Parathyroid adenoma (tissue), 2 donors: ENCODE results near the gene DIAPH1.

Experiments used
- H2AFZ ChIP-seq: fragments of 300-600 bp; sonication (generic); one replicate; pipeline ENCODE4 v1.7.0; 2017; ENCODE audit warnings: antibody characterized with exemption, mild to moderate bottlenecking
- H3K27ac ChIP-seq: fragments of 300-600 bp; sonication (generic); one replicate; pipeline ENCODE4 v1.7.0; 2017
- H3K27me3 ChIP-seq: fragments of 300-600 bp; sonication (generic); one replicate; pipeline ENCODE4 v1.7.0; 2017; ENCODE audit warnings: low read length; ENCODE audit not compliant: control insufficient read depth, insufficient read depth
- H3K36me3 ChIP-seq: fragments of 300-600 bp; sonication (generic); one replicate; pipeline ENCODE4 v1.7.0; 2017; ENCODE audit warnings: low read length; ENCODE audit not compliant: control insufficient read depth, insufficient read depth
- H3K4me1 ChIP-seq: fragments of 300-600 bp; sonication (generic); one replicate; pipeline ENCODE4 v1.7.0; 2017; ENCODE audit warnings: control low read depth
- H3K4me2 ChIP-seq: fragments of 300-600 bp; sonication (generic); one replicate; pipeline ENCODE4 v1.7.0; 2017; ENCODE audit warnings: low read length
- H3K4me3 ChIP-seq: fragments of 300-600 bp; sonication (generic); one replicate; pipeline ENCODE4 v1.7.0; 2017; ENCODE audit warnings: low read depth, low read length
- H3K79me2 ChIP-seq: fragments of 300-600 bp; sonication (generic); one replicate; pipeline ENCODE4 v1.7.0; 2017; ENCODE audit warnings: control low read depth
- H3K9ac ChIP-seq: fragments of 300-600 bp; sonication (generic); one replicate; pipeline ENCODE4 v1.7.0; 2017; ENCODE audit warnings: mild to moderate bottlenecking
- H3K9me3 ChIP-seq: fragments of 300-600 bp; sonication (generic); one replicate; pipeline ENCODE4 v1.7.0; 2017; ENCODE audit warnings: low read length; ENCODE audit not compliant: control insufficient read depth
- CTCF ChIP-seq: fragments of 300-600 bp; sonication (generic); IDR thresholded peaks from one replicate; pipeline ENCODE4 v1.7.0; 2017; ENCODE audit warnings: antibody characterized with exemption, mild to moderate bottlenecking
- donor health status: primary hyperparathyroidism.

The DIAPH1 gene

GRCh38 chr5:141618804-141619554 is at the start of gene DIAPH1:
Gene DIAPH1, minus strand, starts transcription at chr5:141619000. Its CDS starts 86 bp downstream, at chr5:141618914.
- H2AFZ ChIP-seq: peak within 1 kb of the TSS; percentile 84
- H3K4me3 ChIP-seq: peak within 1 kb of the TSS; percentile 90
- peaks cover 6% of the 10 kb centered on the region for H3K79me2 ChIP-seq
- H3K9ac ChIP-seq: peak within 1 kb of the TSS; percentile 79
- peak within 1 kb of the TSS; percentile 86 for H3K4me2 ChIP-seq
- peak within 1 kb of the TSS; percentile 82 for H3K27ac ChIP-seq
- H3K36me3 ChIP-seq: no peaks in the 10 kb centered on the region
- no peaks in the 10 kb centered on the region for H3K9me3 ChIP-seq
- no peaks in the 10 kb centered on the region for H3K27me3 ChIP-seq
- TF ChIP-seq CTCF: peak; percentile 100
- peaks cover 14% of the 10 kb centered on the region for H3K4me1 ChIP-seq

GRCh38 chr5:141665995-141666940 is 47.5 kb upstream of the DIAPH1 start:
- Histone ChIP-seq H3K79me2 (peaks cover 2% of the 10 kb centered on the region), H3K4me2 (no peak overlapping the region), H2AFZ (no peak overlapping the region), H3K27me3 (no peaks in the 10 kb centered on the region), H3K27ac (no peak overlapping the region), H3K4me3 (no peak overlapping the region), H3K9ac (no peak overlapping the region), H3K36me3 (no peaks in the 10 kb centered on the region), H3K9me3 (no peaks in the 10 kb centered on the region), H3K4me1 (peaks cover 5% of the 10 kb centered on the region)
- TF ChIP-seq CTCF: no peak

- H3K4me1 ChIP-seq: peaks cover 5% of the 10 kb centered on the region
- no peaks in the 10 kb centered on the region for H3K9me3 ChIP-seq
- H3K9ac ChIP-seq: no peak overlapping the region
- no peaks in the 10 kb centered on the region for H3K27me3 ChIP-seq
- H3K79me2 ChIP-seq: peaks cover 2% of the 10 kb centered on the region
- H3K4me2 ChIP-seq: no peak overlapping the region
- H3K4me3 ChIP-seq: no peak overlapping the region
- no peaks in the 10 kb centered on the region for H3K36me3 ChIP-seq
- TF ChIP-seq CTCF: peak; percentile 97
- no peak overlapping the region for H3K27ac ChIP-seq
- H2AFZ ChIP-seq: peak overlapping the region; percentile 33
Observed at GRCh38 chr5:141664733-141665461, 46.1 kb upstream of the DIAPH1 start.

- H3K27me3 ChIP-seq: no peaks in the 10 kb centered on the region
- H3K4me1 ChIP-seq: peaks cover 5% of the 10 kb centered on the region
- no peak overlapping the region for H3K4me3 ChIP-seq
- no peaks in the 10 kb centered on the region for H3K36me3 ChIP-seq
- no peak for TF ChIP-seq CTCF
- H3K4me2 ChIP-seq: no peak overlapping the region
- H3K9me3 ChIP-seq: no peaks in the 10 kb centered on the region
- H3K79me2 ChIP-seq: peaks cover 2% of the 10 kb centered on the region
- H2AFZ ChIP-seq: no peak overlapping the region
- H3K27ac ChIP-seq: no peak overlapping the region
- H3K9ac ChIP-seq: no peak overlapping the region
Observed at GRCh38 chr5:141663506-141663905, 44.7 kb upstream of the DIAPH1 start.
